Endothelial cell (in vitro differentiated cells): Measurements from ENCODE around the gene IPP. TPM values are rescaled to one million over a fixed set of nuclear protein-coding genes. Genes with fewer than 3 reads are reported as not detected.
"Not testable (repeated sequence)": the region's sequence is repeated elsewhere in the genome, so short reads cannot be mapped to it uniquely, and the experiment has no call there.

Experiments
- DNase-seq: peaks from one replicate; pipeline ENCODE4 v3.0.0; 2021; ENCODE audit warnings: low spot score
- H3K27ac Mint-ChIP-seq: one replicate; pipeline ENCODE4 v1.8.0; 2021; ENCODE audit warnings: mixed read lengths, inconsistent platforms; ENCODE audit not compliant: unreplicated experiment
- H3K27me3 Mint-ChIP-seq: one replicate; pipeline ENCODE4 v1.8.0; 2021; ENCODE audit warnings: mild to moderate bottlenecking, moderate library complexity, mixed read lengths, inconsistent platforms; ENCODE audit not compliant: unreplicated experiment
- H3K36me3 Mint-ChIP-seq: one replicate; pipeline ENCODE4 v1.8.0; 2021; ENCODE audit warnings: mild to moderate bottlenecking, low read depth, mixed read lengths, inconsistent platforms; ENCODE audit not compliant: unreplicated experiment
- H3K4me1 Mint-ChIP-seq: one replicate; pipeline ENCODE4 v1.8.0; 2021; ENCODE audit warnings: mild to moderate bottlenecking, mixed read lengths, inconsistent platforms; ENCODE audit not compliant: unreplicated experiment
- H3K4me3 Mint-ChIP-seq: one replicate; pipeline ENCODE4 v1.8.0; 2021; ENCODE audit warnings: mild to moderate bottlenecking, mixed read lengths, inconsistent platforms; ENCODE audit not compliant: unreplicated experiment
- H3K9me3 Mint-ChIP-seq: one replicate; pipeline ENCODE4 v1.8.0; 2021; ENCODE audit warnings: mixed read lengths, inconsistent platforms; ENCODE audit not compliant: unreplicated experiment
- total RNA-seq: library from RNA; stranded (reverse); fragmentation: NEBNext Ultra II Directional; extraction: Animal tissue kit (Norgen Biotek cat#: 25700); gene quantifications from one replicate; pipeline ENCODE4 v1.2.1, GENCODE V29; 2021; ENCODE audit not compliant: unreplicated experiment
- TF ChIP-seq, protein P1 (sequence below): fragments of 200-600 bp; sonication (generic); IDR thresholded peaks from one replicate; pipeline ENCODE4 v1.5.0; 2021; ENCODE audit warnings: antibody characterized with exemption; ENCODE audit not compliant: unreplicated experiment

Gene IPP
- total RNA-seq, 1 donor from 2014 or later, result 9.3 TPM

DNA sequence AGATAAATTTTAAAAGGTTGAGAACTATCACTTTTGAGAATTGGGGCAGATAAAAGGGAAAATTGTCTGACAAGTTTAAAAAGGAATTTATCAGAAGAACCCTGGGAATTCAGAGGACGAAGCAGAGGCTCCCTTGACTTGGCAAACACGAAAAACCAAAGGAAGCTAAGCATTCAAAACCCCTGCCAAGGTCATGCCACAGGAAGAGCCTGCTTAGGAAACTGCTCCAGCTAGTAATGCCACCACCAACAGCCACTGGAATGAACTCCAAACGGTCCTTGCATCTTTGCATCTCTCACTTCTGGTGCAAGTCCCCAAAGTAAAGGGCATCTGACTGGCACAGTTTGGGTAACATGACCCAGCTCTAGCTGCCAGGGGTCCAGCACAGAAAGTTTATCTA is 71.3 kb downstream of the IPP start:
- Mint-ChIP-seq H3K27ac (no peak overlapping the region), H3K4me1 (peaks cover 21% of the 10 kb centered on the region), H3K27me3 (no peaks in the 10 kb centered on the region), H3K9me3 (no peaks in the 10 kb centered on the region), H3K36me3 (no peaks in the 10 kb centered on the region), H3K4me3 (no peak overlapping the region)
- DNase-seq, result no peak
- TF ChIP-seq, protein P1, sequence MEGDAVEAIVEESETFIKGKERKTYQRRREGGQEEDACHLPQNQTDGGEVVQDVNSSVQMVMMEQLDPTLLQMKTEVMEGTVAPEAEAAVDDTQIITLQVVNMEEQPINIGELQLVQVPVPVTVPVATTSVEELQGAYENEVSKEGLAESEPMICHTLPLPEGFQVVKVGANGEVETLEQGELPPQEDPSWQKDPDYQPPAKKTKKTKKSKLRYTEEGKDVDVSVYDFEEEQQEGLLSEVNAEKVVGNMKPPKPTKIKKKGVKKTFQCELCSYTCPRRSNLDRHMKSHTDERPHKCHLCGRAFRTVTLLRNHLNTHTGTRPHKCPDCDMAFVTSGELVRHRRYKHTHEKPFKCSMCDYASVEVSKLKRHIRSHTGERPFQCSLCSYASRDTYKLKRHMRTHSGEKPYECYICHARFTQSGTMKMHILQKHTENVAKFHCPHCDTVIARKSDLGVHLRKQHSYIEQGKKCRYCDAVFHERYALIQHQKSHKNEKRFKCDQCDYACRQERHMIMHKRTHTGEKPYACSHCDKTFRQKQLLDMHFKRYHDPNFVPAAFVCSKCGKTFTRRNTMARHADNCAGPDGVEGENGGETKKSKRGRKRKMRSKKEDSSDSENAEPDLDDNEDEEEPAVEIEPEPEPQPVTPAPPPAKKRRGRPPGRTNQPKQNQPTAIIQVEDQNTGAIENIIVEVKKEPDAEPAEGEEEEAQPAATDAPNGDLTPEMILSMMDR, result no peak

GRCh38 chr1:45678489-45678888 is 72.0 kb downstream of the IPP start:
- Mint-ChIP-seq H3K4me1 (peaks cover 21% of the 10 kb centered on the region), H3K27ac (no peak overlapping the region)
- DNase-seq, result no peak

DNA sequence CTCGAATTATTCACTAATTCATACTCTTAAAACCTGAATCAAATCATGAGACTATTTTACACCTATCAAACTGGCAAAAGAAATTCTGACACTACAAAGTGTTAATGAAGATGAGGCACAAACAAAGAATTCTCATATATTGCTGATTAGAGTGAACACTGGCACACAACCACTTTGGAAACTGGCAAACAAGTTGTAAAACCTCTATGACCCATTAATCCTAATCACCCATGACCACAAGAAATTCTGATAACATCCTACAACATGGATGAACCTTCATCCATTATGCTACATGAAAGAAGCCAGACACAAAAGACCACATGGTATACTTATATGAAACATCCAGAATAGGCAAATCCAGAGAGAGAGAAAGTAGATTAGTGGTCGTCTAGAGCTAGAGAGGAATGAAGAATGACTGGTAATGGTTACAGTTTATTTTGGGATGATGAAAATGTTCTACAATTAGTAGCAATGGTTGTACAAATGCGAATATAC is 72.7 kb downstream of the IPP start:
- Mint-ChIP-seq H3K27me3 (no peaks in the 10 kb centered on the region), H3K36me3 (peaks cover 4% of the 10 kb centered on the region), H3K27ac (no peak overlapping the region), H3K9me3 (no peaks in the 10 kb centered on the region), H3K4me1 (peaks cover 19% of the 10 kb centered on the region), H3K4me3 (no peak overlapping the region)
- TF ChIP-seq, protein P1, result no peak
- no peak for DNase-seq

More at GRCh38 chr1:45678489-45678888, 72.0 kb downstream of the IPP start:
- TF ChIP-seq, protein P1, result no peak
- Mint-ChIP-seq H3K36me3 (no peaks in the 10 kb centered on the region), H3K9me3 (no peaks in the 10 kb centered on the region), H3K27me3 (no peaks in the 10 kb centered on the region), H3K4me3 (no peak overlapping the region)

GRCh38 chr1:45676553-45676952 is 73.9 kb downstream of the IPP start:
- not testable (repeated sequence) for H3K36me3 Mint-ChIP-seq, DNase-seq, H3K9me3 Mint-ChIP-seq, H3K27me3 Mint-ChIP-seq, H3K4me3 Mint-ChIP-seq
- Mint-ChIP-seq H3K4me1 (peaks cover 12% of the 10 kb centered on the region), H3K27ac (peak overlapping the region; percentile 57)

DNA sequence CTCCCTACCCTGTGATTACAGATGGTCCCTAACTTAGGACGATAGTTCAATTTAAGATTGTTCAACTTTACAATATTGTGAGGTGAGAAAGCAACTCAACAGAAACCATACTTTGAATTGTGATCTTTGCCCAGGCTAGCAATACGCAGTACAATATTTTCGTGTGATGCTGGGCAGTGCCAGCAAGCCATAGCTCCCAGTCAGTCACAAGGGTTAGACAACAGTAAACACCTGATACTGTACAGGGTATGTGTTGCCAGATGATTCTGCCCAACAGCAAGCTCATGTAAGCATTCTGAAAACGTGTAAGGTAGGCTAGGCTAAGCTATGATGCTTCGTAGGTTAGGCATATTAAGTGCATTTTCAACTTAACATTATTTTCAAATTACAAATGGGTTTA is 76.0 kb downstream of the IPP start:
- H3K27ac Mint-ChIP-seq, result no peak overlapping the region
- H3K27me3 Mint-ChIP-seq, result no peaks in the 10 kb centered on the region
- no peaks in the 10 kb centered on the region for H3K9me3 Mint-ChIP-seq
- TF ChIP-seq, protein P1, result no peak
- no peak overlapping the region for H3K4me3 Mint-ChIP-seq
- peaks cover 12% of the 10 kb centered on the region for H3K4me1 Mint-ChIP-seq
- DNase-seq, result no peak
- H3K36me3 Mint-ChIP-seq, result peaks cover 7% of the 10 kb centered on the region
